LHCN-M2 (cell line): ENCODE measurements around the gene LRRC10B. TPM values are rescaled to one million over a fixed set of nuclear protein-coding genes. Genes with fewer than 3 reads are reported as not detected.
A peak's percentile ranks its signal among the peaks of the same experiment; 100 is the strongest.

Source experiments
- DNase-seq: peaks from one replicate; pipeline ENCODE4 v3.0.0-alpha.2; 2012; ENCODE audit warnings: low read depth
- total RNA-seq: library from RNA; depleted of rRNA; stranded (reverse); fragments of >200 nt; gene quantifications from 2 replicates; pipeline ENCODE4 v1.2.3, GENCODE V29; 2014; rRNA removed

Gene LRRC10B
- total RNA-seq, 1 experiment from 2014 or later: not detected

- DNase-seq: no peak
Observed at GRCh38 chr11:61546663-61547062, 38.1 kb downstream of the LRRC10B start.

GRCh38 chr11:61547246-61547645, 38.7 kb downstream of the LRRC10B start:
- DNase-seq: no peak

GRCh38 chr11:61549177-61549576, 40.6 kb downstream of the LRRC10B start:
- DNase-seq: no peak

- DNase-seq: no peak
Observed at GRCh38 chr11:61549662-61550568, 41.4 kb downstream of the LRRC10B start.

- DNase-seq: no peak
Observed at GRCh38 chr11:61550665-61551227, 42.2 kb downstream of the LRRC10B start.

- DNase-seq: peak; percentile 54
Observed at GRCh38 chr11:61551634-61552033, 43.1 kb downstream of the LRRC10B start.

GRCh38 chr11:61552108-61552635, 43.6 kb downstream of the LRRC10B start:
- no peak for DNase-seq

GRCh38 chr11:61553373-61554171, 45.0 kb downstream of the LRRC10B start:
- DNase-seq: no peak

- no peak for DNase-seq
Observed at GRCh38 chr11:61554172-61554988, 45.8 kb downstream of the LRRC10B start.

- no peak for DNase-seq
Observed at GRCh38 chr11:61555051-61555969, 46.8 kb downstream of the LRRC10B start.

- DNase-seq: no peak
Observed at GRCh38 chr11:61555978-61556377, 47.4 kb downstream of the LRRC10B start.

GRCh38 chr11:61556621-61557020, 48.1 kb downstream of the LRRC10B start:
- DNase-seq: no peak

Other genes starting within 250 kb of the LRRC10B start
- 1.2 and 1.7 TPM in 2 replicates for gene VWCE, start 213.4 kb upstream of the LRRC10B start, total RNA-seq
- gene DDB1, start 175.6 kb upstream of the LRRC10B start, total RNA-seq: 205 and 231 TPM in 2 replicates
- 39.5 and 41.4 TPM in 2 replicates for gene TKFC, start 175.5 kb upstream of the LRRC10B start, total RNA-seq
- 97.0 and 135 TPM in 2 replicates for gene CYB561A3, start 146.9 kb upstream of the LRRC10B start, total RNA-seq
- 66.3 and 70.2 TPM in 2 replicates for gene TMEM138, start 146.4 kb upstream of the LRRC10B start, total RNA-seq
- gene TMEM216, start 116.2 kb upstream of the LRRC10B start, total RNA-seq: 10.6 and 16.2 TPM in 2 replicates
- 38.9 and 45.2 TPM in 2 replicates for gene CPSF7, start 78.8 kb upstream of the LRRC10B start, total RNA-seq
- gene SDHAF2, start 78.6 kb upstream of the LRRC10B start, total RNA-seq: 26.2 and 38.2 TPM in 2 replicates
- gene SYT7, start 72.3 kb downstream of the LRRC10B start, total RNA-seq: 1.6 and 2.0 TPM in 2 replicates
- gene DAGLA, start 171.6 kb downstream of the LRRC10B start, total RNA-seq: 3.8 and 4.0 TPM in 2 replicates
- 0.17 and 0.26 TPM in 2 replicates for gene MYRF, start 243.9 kb downstream of the LRRC10B start, total RNA-seq